VCaP (cell line): ENCODE measurements around the gene HIVEP2.
A peak's percentile ranks its signal among the peaks of the same experiment; 100 is the strongest.

Experiments
- H3K27ac ChIP-seq: fragments of 450-650 bp; 2 replicates; pipeline ENCODE4 v1.5.1; 2017
- CTCF ChIP-seq: fragments of 450-650 bp; conservative IDR thresholded peaks from 2 replicates; pipeline ENCODE4 v1.5.1; 2017; ENCODE audit warnings: mild to moderate bottlenecking, moderate library complexity

HIVEP2 gene

GRCh38 chr6:142845143-142845571, 99.8 kb downstream of the HIVEP2 start:
- peak overlapping the region; percentile 90 for H3K27ac ChIP-seq
- TF ChIP-seq CTCF = no peak

DNA sequence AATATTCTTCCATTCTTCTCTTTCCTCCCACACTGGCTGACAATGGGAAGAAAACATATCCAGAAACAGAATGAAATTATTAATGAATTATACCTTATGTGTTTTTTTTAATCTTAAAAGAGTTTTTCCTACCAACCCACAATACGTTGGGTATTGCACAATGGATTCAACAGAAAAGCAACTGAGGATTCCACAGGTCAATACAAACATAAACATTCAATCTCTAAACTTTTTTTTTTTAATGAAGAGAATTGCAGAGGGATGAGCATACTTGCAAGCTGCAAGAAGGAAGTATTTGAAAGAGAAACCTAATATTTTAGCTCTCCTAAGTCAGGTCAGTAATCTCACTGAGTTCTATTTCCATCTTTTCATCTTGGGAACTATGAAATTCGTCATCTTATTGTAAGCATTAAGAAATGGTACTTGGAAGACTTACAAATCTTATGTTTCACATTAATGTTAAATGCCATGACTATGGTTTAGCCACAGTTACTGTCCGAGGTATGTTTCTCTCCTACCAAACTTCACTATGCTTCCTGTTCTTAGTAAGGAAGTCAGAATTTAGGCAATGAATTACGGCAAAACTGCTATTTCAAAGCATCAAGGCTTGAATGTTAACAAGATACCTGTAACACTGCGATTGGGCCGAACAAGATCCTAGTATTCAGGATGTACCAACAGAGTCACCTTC, 100.8 kb downstream of the HIVEP2 start:
- peak overlapping the region; percentile 90 for H3K27ac ChIP-seq
- TF ChIP-seq CTCF = no peak

- no peak for TF ChIP-seq CTCF
- H3K27ac ChIP-seq = peak overlapping the region; percentile 90
These were observed 101.6 kb downstream of the HIVEP2 start for GRCh38 chr6:142843361-142843760.

GRCh38 chr6:142842418-142843261, 102.3 kb downstream of the HIVEP2 start:
- no peak for TF ChIP-seq CTCF
- H3K27ac ChIP-seq = peak overlapping the region; percentile 90

GRCh38 chr6:142841915-142842314, 103.1 kb downstream of the HIVEP2 start:
- H3K27ac ChIP-seq = no peak overlapping the region
- no peak for TF ChIP-seq CTCF

- H3K27ac ChIP-seq = no peak overlapping the region
These were observed 105.3 kb downstream of the HIVEP2 start for GRCh38 chr6:142839686-142840040.

More at GRCh38 chr6:142839686-142840040, 105.3 kb downstream of the HIVEP2 start:
- no peak for TF ChIP-seq CTCF
